ENCODE results near the gene LAMTOR5.

DNA sequence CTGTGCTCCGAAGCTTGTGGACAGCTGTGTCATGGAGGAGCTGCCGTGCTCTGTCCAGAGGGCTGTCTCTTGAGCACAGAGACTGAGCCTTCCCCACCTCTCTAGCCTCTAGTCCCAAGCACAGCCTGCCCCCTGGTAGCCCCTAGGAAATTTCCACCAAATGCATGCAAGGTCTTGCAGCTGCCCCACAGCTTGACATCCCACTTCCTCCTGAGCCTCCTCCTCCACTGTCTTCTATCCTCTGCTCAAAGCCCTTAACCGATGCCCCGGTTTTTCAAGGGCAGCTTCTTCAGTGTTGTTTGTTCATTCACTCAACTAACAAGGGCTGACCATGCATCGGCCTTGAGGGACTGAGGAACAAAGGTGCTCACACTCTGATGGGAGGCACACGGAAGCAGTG is 22.9 kb upstream of the LAMTOR5 start:
- TF ChIP-seq, protein P1, sequence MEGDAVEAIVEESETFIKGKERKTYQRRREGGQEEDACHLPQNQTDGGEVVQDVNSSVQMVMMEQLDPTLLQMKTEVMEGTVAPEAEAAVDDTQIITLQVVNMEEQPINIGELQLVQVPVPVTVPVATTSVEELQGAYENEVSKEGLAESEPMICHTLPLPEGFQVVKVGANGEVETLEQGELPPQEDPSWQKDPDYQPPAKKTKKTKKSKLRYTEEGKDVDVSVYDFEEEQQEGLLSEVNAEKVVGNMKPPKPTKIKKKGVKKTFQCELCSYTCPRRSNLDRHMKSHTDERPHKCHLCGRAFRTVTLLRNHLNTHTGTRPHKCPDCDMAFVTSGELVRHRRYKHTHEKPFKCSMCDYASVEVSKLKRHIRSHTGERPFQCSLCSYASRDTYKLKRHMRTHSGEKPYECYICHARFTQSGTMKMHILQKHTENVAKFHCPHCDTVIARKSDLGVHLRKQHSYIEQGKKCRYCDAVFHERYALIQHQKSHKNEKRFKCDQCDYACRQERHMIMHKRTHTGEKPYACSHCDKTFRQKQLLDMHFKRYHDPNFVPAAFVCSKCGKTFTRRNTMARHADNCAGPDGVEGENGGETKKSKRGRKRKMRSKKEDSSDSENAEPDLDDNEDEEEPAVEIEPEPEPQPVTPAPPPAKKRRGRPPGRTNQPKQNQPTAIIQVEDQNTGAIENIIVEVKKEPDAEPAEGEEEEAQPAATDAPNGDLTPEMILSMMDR (IDR thresholded peaks at IDR 0.05) = no peak
- TF ChIP-seq POLR2A (IDR thresholded peaks at IDR 0.05) = no peak

All from heart left ventricle (tissue), 13 donors.